GM12864 (cell line): Measurements from ENCODE around the gene ZNF789.
"Not testable (repeated sequence)": the region's sequence is repeated elsewhere in the genome, so short reads cannot be mapped to it uniquely, and the experiment has no call there.

Experiments
- DNase-seq: peaks from one replicate; pipeline ENCODE4 v3.0.0-alpha.2; 2011; ENCODE audit warnings: low read depth
- H3K4me3 ChIP-seq: 2 replicates; pipeline ENCODE4 v1.5.1; 2011; ENCODE audit warnings: mild to moderate bottlenecking, low read depth, low read length, control low read depth
- TF ChIP-seq, protein P1 (sequence below): IDR thresholded peaks from 2 replicates; pipeline ENCODE4 v1.5.1; 2011; ENCODE audit warnings: low read depth, mild to moderate bottlenecking, moderate library complexity, low read length, control low read depth, inconsistent platforms; ENCODE audit errors: missing control alignments

ZNF789 gene

DNA sequence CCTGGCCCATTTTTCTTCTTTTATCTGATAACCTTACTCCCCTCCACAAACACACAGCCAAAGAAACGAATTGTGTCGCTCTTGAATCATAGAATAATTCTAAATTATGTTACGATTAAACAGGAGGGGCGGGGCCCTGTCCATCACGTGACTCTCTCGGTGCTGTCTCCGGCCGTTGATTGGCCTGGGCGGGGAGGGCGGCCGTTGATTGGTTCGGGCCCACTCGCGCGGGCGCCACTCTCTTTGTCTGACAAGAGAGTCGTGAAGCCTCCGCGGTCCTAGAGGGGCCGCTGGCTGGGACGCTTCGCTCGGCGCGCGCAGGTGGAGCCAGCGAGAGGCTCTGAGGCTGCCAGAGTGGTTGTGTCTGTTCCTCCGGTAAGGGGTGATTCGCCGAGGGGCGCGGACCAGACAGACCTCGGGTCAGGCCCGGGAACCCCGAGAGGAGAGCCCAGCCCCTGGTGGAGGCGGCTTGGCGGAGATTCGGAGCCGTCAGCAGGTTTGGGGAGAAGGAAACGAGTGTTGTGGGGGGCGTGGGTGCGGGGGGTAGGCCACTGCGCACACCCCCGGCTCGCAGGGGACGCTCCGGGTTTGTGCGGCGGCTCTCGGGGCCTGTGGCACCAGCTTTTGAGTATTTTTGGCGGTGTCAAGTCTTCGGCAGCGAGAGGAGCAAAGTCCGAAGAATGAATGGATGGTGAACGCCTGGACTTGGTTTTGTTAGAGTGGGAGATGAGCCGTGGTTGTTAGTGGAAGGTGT, at the start of gene ZNF789:
Gene ZNF789 (plus strand): TSS at position 330 of the 754 bp plus-strand sequence. CDS start 3,567 bp downstream, outside the sequence.
- TF ChIP-seq, protein P1, sequence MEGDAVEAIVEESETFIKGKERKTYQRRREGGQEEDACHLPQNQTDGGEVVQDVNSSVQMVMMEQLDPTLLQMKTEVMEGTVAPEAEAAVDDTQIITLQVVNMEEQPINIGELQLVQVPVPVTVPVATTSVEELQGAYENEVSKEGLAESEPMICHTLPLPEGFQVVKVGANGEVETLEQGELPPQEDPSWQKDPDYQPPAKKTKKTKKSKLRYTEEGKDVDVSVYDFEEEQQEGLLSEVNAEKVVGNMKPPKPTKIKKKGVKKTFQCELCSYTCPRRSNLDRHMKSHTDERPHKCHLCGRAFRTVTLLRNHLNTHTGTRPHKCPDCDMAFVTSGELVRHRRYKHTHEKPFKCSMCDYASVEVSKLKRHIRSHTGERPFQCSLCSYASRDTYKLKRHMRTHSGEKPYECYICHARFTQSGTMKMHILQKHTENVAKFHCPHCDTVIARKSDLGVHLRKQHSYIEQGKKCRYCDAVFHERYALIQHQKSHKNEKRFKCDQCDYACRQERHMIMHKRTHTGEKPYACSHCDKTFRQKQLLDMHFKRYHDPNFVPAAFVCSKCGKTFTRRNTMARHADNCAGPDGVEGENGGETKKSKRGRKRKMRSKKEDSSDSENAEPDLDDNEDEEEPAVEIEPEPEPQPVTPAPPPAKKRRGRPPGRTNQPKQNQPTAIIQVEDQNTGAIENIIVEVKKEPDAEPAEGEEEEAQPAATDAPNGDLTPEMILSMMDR: no peak
- peak within 1 kb of the TSS; percentile 89 for H3K4me3 ChIP-seq
- DNase-seq: peak; percentile 87

DNA sequence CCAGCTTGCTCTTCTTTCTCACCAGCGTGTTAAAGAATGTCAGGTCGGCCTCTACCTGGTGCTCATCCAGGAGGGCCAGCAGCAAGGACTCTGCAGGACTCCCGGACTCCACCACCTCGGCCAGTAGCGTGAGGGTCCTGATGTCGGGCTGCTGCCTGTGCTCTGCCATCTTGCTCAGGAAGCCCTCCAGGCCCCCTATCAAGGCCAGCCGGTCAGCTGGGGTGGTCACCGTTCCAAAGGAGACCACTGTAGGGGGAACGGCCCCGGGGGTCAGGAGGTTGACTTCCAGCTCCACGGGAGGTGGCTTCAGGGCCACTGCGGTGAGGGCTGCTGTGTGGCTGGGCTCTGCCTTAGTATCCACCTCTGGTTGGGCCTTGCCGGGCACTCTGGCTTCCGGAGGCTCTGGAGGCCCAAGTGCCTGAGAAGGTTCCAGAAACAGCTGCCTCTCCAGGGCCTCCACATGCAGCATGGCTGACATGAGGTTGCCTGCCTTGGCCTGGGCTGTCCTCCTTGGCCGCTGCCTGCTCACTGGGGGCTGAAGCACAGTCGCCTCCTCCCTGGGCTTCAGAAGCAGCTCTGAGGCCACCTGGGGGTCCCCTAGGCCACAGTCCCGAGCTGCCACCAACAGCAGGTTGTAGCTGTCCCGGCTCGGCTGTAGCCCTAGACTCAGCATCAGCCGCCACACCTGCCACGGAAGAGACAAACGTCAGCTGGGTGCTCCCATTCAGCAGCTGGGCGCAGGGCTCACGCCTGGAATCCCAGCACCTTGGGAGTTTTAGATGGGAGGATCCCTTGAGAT, 47.6 kb upstream of the ZNF789 start:
- TF ChIP-seq, protein P1: no peak
- DNase-seq: no peak
- no peak overlapping the region for H3K4me3 ChIP-seq

DNA sequence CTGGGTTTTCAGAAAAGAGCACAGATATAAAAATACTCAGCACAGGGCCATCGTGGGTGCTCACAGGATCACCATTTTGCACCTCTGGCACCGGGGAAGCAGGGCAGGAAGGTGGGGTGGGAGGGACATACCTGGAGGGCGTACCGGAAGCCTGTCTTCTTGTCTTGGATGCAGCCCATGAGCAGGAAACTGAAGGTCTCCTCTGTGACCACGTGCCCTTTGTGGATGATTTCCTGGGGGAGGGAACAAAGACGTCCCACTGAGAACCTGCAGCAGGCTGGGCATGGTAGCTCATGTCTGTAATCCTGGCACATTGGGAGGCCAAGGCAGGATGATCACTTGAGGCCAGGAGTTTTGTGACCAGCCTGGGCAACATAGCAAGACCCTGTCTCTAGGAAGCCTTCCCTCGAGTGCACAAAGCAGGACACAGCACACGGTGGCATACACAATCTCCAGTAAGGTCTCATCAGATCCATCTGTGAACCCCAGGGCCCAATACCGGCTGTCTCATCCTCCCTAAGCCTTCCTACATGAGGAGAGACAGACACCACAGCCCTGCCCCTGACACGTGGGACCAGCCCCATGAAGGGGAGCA, 43.6 kb upstream of the ZNF789 start:
- H3K4me3 ChIP-seq: no peak overlapping the region
- TF ChIP-seq, protein P1: no peak
- DNase-seq: no peak

DNA sequence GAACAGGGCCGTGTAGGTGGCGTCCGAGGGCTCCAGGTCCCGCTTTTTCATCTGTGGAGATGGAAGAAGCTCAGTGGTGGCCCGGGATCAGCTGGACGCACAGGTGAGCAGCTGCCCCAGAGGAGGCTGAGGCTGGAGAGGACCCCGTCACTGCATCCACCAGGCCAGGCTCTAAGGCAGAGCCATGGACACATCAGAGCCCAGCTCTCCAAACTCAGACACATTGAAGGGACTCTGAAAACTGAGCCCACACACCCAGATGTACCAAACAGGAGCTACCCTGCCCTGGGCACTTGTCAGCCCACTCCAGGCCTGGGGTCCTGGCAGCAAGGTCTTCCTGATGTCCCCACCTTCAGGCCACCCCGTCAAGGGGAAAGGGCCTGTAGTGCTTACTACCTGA, 42.9 kb upstream of the ZNF789 start:
- DNase-seq: no peak
- TF ChIP-seq, protein P1: no peak
- no peak overlapping the region for H3K4me3 ChIP-seq

DNA sequence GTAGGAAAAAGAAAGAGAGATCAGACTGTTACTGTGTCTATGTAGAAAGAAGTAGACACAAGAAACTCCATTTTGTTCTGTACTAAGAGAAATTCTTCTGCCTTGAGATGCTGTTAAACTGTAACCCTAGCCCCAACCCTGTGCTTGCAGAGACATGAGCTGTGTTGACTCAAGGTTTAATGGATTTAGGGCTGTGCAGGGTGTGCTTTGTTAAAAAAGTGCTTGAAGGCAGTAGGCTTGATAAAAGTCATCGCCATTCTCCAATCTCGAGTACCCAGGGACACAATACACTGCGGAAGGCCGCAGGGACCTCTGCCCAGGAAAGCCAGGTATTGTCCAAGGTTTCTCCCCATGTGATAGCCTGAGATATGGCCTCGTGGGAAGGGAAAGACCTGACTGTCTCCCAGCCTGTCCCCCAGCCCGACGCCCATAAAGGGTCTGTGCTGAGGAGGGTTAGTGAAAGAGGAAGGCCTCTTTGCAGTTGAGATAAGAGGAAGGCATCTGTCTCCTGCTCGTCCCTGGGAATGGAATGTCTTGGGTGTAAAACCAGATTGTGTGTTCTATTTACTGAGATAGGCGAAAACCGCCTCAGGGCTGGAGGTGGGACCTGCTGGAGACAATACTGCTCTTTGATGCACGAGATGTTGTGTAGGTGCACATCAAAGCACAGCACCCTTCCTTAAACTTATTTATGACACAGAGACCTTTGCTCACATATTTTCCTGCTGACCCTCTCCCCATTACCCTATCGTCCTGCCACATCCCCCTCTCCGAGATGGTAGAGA, 40.7 kb upstream of the ZNF789 start:
- DNase-seq, H3K4me3 ChIP-seq: not testable (repeated sequence)

DNA sequence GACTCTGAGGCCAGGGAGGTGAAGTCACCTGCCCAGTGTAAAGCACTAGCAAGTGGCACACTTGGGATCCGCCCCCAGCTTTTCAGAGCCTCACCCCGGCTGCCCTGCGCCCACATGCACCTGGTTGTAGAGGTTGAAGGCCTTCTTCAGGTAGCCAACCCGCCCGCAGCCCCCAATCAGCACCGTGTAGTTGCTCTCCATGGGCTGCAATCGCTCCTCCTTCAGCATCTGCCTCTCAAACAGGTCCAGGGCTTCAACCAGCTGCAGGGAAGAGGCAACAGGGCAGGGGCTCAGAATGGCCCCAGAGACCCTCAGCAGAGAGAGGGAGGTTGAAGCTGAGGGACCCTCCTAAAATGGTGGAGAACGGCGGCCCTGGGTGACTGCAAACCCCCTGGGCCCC, 39.5 kb upstream of the ZNF789 start:
- H3K4me3 ChIP-seq: no peak overlapping the region
- no peak for DNase-seq
- TF ChIP-seq, protein P1: no peak
